Kidney (tissue), 14 donors: ENCODE results near the gene NCOA3. TPM values are rescaled to one million over a fixed set of nuclear protein-coding genes. Genes with fewer than 3 reads are reported as not detected.

ENCODE experiments used
- DNase-seq, 5 donors: peaks; one replicate each; pipeline ENCODE4 v3.0.0-alpha.2; 2013 to 2020
- FAIRE-seq: peaks from 2 replicates; lab custom pipeline; 2012; peaks lifted over from hg19 to GRCh38; lab: Jason Lieb, UNC
- H3K27ac ChIP-seq, 2 donors: one replicate each; pipeline ENCODE4 v1.7.0; 2013; ENCODE audit warnings: low read depth in 2 of 2, low read length in 2 of 2, inconsistent platforms in 1 of 2
- H3K27me3 ChIP-seq: one replicate; pipeline ENCODE4 v1.7.1; 2013; ENCODE audit warnings: low read length, inconsistent platforms; ENCODE audit not compliant: control insufficient read depth, insufficient read depth
- H3K36me3 ChIP-seq, 3 donors: one replicate each; pipeline versions ENCODE4 v1.7.0 to v1.7.1; 2013; ENCODE audit warnings: low read length in 3 of 3, control low read depth in 1 of 3, inconsistent platforms in 1 of 3; ENCODE audit not compliant: insufficient read depth in 3 of 3, control insufficient read depth in 2 of 3
- H3K4me1 ChIP-seq, 3 donors: one replicate each; pipeline versions ENCODE4 v1.7.0 to v1.7.1; 2013; ENCODE audit warnings: low read length in 3 of 3, inconsistent platforms in 1 of 3, low read depth in 1 of 3; ENCODE audit not compliant: control insufficient read depth in 2 of 3, insufficient read depth in 2 of 3
- H3K4me3 ChIP-seq, 3 donors: one replicate each; pipeline versions ENCODE4 v1.7.0 to v1.8.1; 2013; ENCODE audit warnings: low read length in 3 of 3, control low read depth in 1 of 3, inconsistent platforms in 1 of 3
- H3K9ac ChIP-seq, 3 donors: one replicate each; pipeline versions ENCODE4 v1.7.0 to v1.7.1; 2013; ENCODE audit warnings: low read length in 3 of 3, control low read depth in 1 of 3, inconsistent platforms in 1 of 3
- H3K9me3 ChIP-seq, 3 donors: one replicate each; pipeline versions ENCODE4 v1.7.0 to v1.7.1; 2013; ENCODE audit warnings: low read length in 3 of 3, control low read depth in 1 of 3, inconsistent platforms in 1 of 3; ENCODE audit not compliant: control insufficient read depth in 2 of 3, insufficient read depth in 1 of 3
- intact Hi-C: fragments of 100-400 bp; cut with DNase I; formaldehyde crosslinking; loops from one replicate; pipeline ENCODE4 v1.11.1; 2022
- polyA plus RNA-seq: library from polyadenylated mRNA; stranded (reverse); fragments of 350-450 nt; fragmentation: Illumina TruSeq; extraction: RNeasy Lipid Tissue Mini Kit (QIAGEN cat#74804); gene quantifications from one replicate; pipeline ENCODE4 v1.2.3, GENCODE V29; 2014; ENCODE audit warnings: low read depth, low replicate concordance; ENCODE audit not compliant: insufficient read depth
- total RNA-seq: library from RNA; stranded (reverse); fragmentation: NEBNext Ultra II Directional; extraction: Animal tissue kit (Norgen Biotek cat#: 25700); gene quantifications from one replicate; pipeline ENCODE4 v1.2.1, GENCODE V29; 2021
- TF ChIP-seq, protein P1 (sequence below): IDR thresholded peaks from 3 replicates; pipeline ENCODE4 v1.5.1; 2012; ENCODE audit warnings: mild to moderate bottlenecking, moderate library complexity, borderline replicate concordance; ENCODE audit not compliant: insufficient read depth; ENCODE audit errors: extremely low read depth
- donor health status: control.
- donor health status: control.
- donor health status: control.
- donor health status: control.
- donor health status: control.
- donor health status: DM: yes; HTN: yes; CAD: no.
- donor health status: Normal renal cell carcinoma (clear cell type).

NCOA3 gene
- total and polyA plus RNA-seq, 2 donors from 2014 or later, result 4.9 to 38.8 TPM

DNA sequence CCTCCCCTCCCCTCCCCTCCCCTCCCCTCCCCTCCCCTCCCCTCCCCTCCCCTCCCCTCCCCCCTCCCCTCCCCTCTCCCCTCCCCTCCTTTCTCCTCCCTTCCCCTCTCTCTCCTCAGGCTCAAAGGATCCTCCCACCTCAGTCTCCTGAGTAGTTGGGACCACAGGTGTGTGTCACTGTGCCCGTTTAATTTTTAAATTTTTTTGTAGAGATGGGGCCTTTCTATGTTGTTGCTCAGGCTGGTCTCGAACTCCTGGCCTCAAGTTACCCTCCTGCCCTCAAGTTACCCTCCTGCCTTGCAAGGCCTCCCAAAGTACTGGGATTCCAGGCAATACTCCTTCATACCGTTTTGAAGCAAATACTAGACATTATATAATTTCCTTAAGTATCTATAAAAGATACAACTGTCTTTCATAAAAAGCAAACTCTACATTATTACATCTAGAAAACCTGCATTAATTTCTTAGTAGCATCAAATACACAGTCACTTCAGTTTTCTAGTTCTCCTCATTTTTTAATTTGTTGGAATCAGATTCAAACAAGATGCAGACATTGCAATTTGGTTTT is 39.8 kb downstream of the NCOA3 start:
- TF ChIP-seq, protein P1, sequence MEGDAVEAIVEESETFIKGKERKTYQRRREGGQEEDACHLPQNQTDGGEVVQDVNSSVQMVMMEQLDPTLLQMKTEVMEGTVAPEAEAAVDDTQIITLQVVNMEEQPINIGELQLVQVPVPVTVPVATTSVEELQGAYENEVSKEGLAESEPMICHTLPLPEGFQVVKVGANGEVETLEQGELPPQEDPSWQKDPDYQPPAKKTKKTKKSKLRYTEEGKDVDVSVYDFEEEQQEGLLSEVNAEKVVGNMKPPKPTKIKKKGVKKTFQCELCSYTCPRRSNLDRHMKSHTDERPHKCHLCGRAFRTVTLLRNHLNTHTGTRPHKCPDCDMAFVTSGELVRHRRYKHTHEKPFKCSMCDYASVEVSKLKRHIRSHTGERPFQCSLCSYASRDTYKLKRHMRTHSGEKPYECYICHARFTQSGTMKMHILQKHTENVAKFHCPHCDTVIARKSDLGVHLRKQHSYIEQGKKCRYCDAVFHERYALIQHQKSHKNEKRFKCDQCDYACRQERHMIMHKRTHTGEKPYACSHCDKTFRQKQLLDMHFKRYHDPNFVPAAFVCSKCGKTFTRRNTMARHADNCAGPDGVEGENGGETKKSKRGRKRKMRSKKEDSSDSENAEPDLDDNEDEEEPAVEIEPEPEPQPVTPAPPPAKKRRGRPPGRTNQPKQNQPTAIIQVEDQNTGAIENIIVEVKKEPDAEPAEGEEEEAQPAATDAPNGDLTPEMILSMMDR, result no peak
- intact Hi-C loops, result no loop called here
- no peak for FAIRE-seq

DNA sequence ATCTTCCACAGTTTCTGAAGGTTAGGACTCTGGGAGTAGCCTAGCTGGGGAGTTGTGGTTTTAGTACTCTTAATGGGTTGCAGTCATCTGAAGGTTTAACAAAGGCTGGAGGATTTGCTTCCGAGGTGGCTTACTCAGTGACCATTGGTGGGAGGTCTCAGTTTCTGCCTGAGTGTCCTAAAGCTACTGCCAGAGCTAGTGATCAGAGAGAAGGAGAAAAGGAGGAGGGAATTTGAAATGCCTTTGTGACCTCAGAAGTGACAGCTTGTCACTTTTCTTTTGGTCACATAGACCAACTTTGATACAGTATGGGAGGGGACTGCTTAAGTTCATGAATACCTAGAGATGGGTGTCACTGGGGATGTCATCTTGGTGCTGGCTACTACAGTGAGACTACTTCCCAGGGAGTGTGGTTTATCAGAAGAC is 41.3 kb downstream of the NCOA3 start:
- intact Hi-C loops, result no loop called here
- H3K27ac ChIP-seq, result no peak overlapping the region

More for the DNA sequence above, 39.8 kb downstream of the NCOA3 start:
- Histone ChIP-seq H3K4me1 (peaks cover 4 to 13% (median 4%) of the 10 kb centered on the region in 3 donors), H3K36me3 (no peaks in the 10 kb centered on the region), H3K4me3 (no peak overlapping the region), H3K9ac (no peak overlapping the region), H3K27me3 (no peaks in the 10 kb centered on the region), H3K27ac (no peak overlapping the region), H3K9me3 (no peaks in the 10 kb centered on the region)
- no peak for DNase-seq

DNA sequence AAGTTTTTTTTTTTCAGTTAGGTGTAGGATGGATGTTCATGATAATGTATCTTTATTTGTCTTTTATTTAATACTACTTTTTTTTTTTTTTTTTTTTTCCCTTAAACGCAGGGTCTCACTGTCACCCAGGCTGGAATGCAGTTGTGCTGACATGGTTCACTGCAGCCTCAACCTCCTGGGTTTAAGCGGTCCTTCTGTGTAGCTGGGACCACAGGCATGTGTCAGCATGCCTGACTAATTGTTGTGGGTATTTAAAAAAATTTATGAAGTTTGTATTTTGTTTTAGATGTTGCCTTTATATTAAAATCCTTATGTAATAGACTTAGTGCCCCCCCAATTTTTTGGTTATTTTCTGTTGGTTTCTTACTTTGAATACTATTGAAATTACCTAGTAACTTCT is 42.6 kb downstream of the NCOA3 start:
- Histone ChIP-seq H3K27me3 (no peaks in the 10 kb centered on the region), H3K36me3 (no peaks in the 10 kb centered on the region), H3K9ac (no peak overlapping the region), H3K27ac (no peak overlapping the region), H3K4me1 (peaks cover 4 to 13% (median 4%) of the 10 kb centered on the region in 3 donors), H3K4me3 (no peak overlapping the region), H3K9me3 (no peaks in the 10 kb centered on the region)
- TF ChIP-seq, protein P1, result no peak
- intact Hi-C loops, result no loop called here
- peak in 3 of 5 donors; percentile 68 to 82 (median 78) for DNase-seq
- no peak for FAIRE-seq

More for the DNA sequence above, 41.3 kb downstream of the NCOA3 start:
- H3K36me3 ChIP-seq, result no peaks in the 10 kb centered on the region
- peaks cover 4 to 13% (median 4%) of the 10 kb centered on the region in 3 donors for H3K4me1 ChIP-seq
- TF ChIP-seq, protein P1, result no peak
- H3K27me3 ChIP-seq, result no peaks in the 10 kb centered on the region
- H3K4me3 ChIP-seq, result no peak overlapping the region
- DNase-seq (no peak), FAIRE-seq (no peak)
- H3K9ac ChIP-seq, result no peak overlapping the region
- H3K9me3 ChIP-seq, result no peaks in the 10 kb centered on the region

DNA sequence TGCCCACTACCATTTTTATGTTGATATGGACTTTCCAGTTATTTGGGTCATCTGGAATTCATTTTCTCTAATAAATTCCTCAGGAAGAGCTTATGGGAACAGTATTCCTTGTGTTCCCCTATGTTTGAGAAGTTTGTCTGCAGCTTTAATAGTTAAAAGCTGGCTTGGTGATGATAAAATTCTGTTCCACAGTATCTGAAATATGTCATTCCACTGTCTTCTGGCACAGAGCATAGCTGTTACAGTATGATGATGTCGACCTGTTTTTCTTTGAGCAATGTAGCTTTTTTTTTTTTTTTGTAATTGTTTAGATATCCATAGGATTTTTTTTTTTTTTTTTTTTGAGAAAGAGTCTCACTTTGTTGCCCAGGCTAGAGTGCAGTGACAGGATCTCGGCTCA is 43.2 kb downstream of the NCOA3 start:
- Histone ChIP-seq H3K27ac (no peak overlapping the region), H3K4me1 (peaks cover 4 to 13% (median 4%) of the 10 kb centered on the region in 3 donors), H3K27me3 (no peaks in the 10 kb centered on the region), H3K36me3 (no peaks in the 10 kb centered on the region), H3K4me3 (no peak overlapping the region), H3K9ac (no peak overlapping the region), H3K9me3 (no peaks in the 10 kb centered on the region)
- DNase-seq, result no peak
- FAIRE-seq, result no peak
- intact Hi-C loops, result no loop called here
- TF ChIP-seq, protein P1, result no peak
